Adrenal gland (tissue), 12 donors: Measurements from ENCODE around the gene SLC22A7. TPM values are rescaled to one million over a fixed set of nuclear protein-coding genes. Genes with fewer than 3 reads are reported as not detected.

Source experiments
- DNase-seq, 7 donors: peaks; one replicate each; pipeline ENCODE4 v3.0.0-alpha.2; 2019 to 2020
- H3K27ac ChIP-seq, 5 donors: fragments of 200-600 bp; sonication (generic) in 4 of 5; 1 replicate in 3 of 5; 2 replicates in 2 of 5; pipeline versions ENCODE4 v1.5.1 to v1.8.0; 2016 to 2020; ENCODE audit warnings: mild to moderate bottlenecking in 1 of 5
- H3K27me3 ChIP-seq: fragments of 200-600 bp; 2 replicates; pipeline ENCODE4 v1.8.0; 2021
- H3K36me3 ChIP-seq, 2 donors: fragments of 200-600 bp; replicated peaks in 1 of 2; 1 replicate in 1 of 2; 2 replicates in 1 of 2; pipeline versions ENCODE4 v1.5.1 to v1.8.0; 2018 to 2022
- H3K4me1 ChIP-seq, 2 donors: fragments of 200-600 bp; replicated peaks in 1 of 2; 1 replicate in 1 of 2; 2 replicates in 1 of 2; pipeline versions ENCODE4 v1.5.1 to v1.8.0; 2018 to 2021
- H3K4me3 ChIP-seq, 4 donors: fragments of 200-600 bp; sonication (generic) in 3 of 4; one replicate each; pipeline ENCODE4 v1.5.1; 2016 to 2018
- H3K9me3 ChIP-seq, 3 donors: fragments of 200-600 bp; sonication (generic) in 1 of 3; replicated peaks in 1 of 3; 1 replicate in 2 of 3; 2 replicates in 1 of 3; pipeline versions ENCODE4 v1.5.1 to v1.8.0; 2016 to 2021
- POLR2A ChIP-seq, 2 donors: fragments of 450-650 bp; IDR thresholded peaks; one replicate each; pipeline ENCODE4 v1.6.1; 2017; ENCODE audit warnings: antibody characterized with exemption in 2 of 2, mild to moderate bottlenecking in 2 of 2, moderate library complexity in 1 of 2
- WGBS, 4 donors: extraction: QIAGEN DNeasy Blood & Tissue Kit in 2 of 4; methylation state at CpG; one replicate each; pipeline versions ENCODE4 v1.1.5 to v1.1.7; 2013 to 2017; 5-methylcytosine and 5-hydroxymethylcytosine counted together
- intact Hi-C, 2 donors: fragments of 100-400 bp; cut with DNase I; formaldehyde crosslinking; loops; one replicate each; pipeline versions ENCODE4 v1.14.1 to v1.15.0; 2022 to 2023
- polyA plus RNA-seq, 3 donors: library from polyadenylated mRNA; stranded (reverse); fragments of 200-250 nt in 2 of 3; fragments of 350-450 nt in 1 of 3; fragmentation: Illumina TruSeq in 1 of 3; extraction: RNeasy Lipid Tissue Mini Kit (QIAGEN cat#74804) in 1 of 3; gene quantifications; one replicate each; pipeline ENCODE4 v1.2.3, GENCODE V29; 2013 to 2014
- total RNA-seq, 9 donors: library from RNA; depleted of rRNA in 4 of 9; stranded (reverse); fragments of >200 nt in 4 of 9; fragments of 120-200 nt in 1 of 9; fragmentation: NEBNext Ultra II Directional in 1 of 9; extraction: Animal tissue kit (Norgen Biotek cat#: 25700) in 1 of 9; gene quantifications; one replicate each; pipeline versions ENCODE4 v1.1.0 to v1.2.4, GENCODE V29; 2013 to 2023
- TF ChIP-seq, protein P1 (sequence below), 6 experiments: fragments of 450-650 bp in 4 of 6; fragments of 200-600 bp in 2 of 6; sonication (generic) in 1 of 6; IDR thresholded peaks; 1 replicate in 5 of 6; 2 replicates in 1 of 6; pipeline versions ENCODE4 v1.5.1 to v1.8.0; 2016 to 2021; ENCODE audit warnings: antibody characterized with exemption in 6 of 6, mild to moderate bottlenecking in 2 of 6, moderate library complexity in 1 of 6
- donor health status: healthy with polysubstance abuse.
- donor health status: Bipolar disorder and iron deficiency.
- donor health status: DM: yes; HTN: yes; CAD: no.
- donor health status: DM: no; HTN: no; CAD: no.
- donor health status: DM: no; HTN: no; CAD: no.
- donor health status: DM: yes; HTN: yes; CAD: no.

The SLC22A7 gene
- total and polyA plus RNA-seq, 12 donors: 0.14 TPM; not detected in 11

DNA sequence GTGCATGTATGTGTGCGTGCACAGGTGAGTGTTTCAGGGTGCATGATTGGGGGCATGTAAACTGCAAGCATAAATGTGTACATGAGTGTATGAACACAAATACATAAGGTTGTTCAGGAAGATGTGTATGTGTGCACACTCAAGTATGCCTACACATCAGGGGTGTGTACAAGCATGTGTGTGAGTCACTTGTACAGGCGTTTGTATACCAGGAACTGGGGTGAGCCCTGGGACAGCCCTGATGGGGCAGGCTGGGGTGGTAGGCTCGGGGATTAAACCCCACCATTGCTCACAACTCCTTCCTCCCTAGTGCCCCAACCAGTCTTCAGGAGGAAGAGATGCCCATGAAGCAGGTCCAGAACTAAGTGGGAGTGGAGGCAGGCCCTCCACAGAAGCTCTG lies 6.3 kb downstream of the SLC22A7 start:
- Histone ChIP-seq H3K4me1 (peaks cover 0 to 6% of the 10 kb centered on the region in 2 donors), H3K27ac (no peak overlapping the region), H3K27me3 (no peaks in the 10 kb centered on the region), H3K4me3 (no peak overlapping the region), H3K9me3 (no peaks in the 10 kb centered on the region), H3K36me3 (no peaks in the 10 kb centered on the region)
- peak in 1 of 7 donors; percentile 14 for DNase-seq
- 77 to 94% (median 86%) methylated on average over 3 of the region's 3 CpGs for WGBS, 4 donors
- TF ChIP-seq POLR2A (IDR thresholded peaks at IDR 0.05): no peak
- intact Hi-C loops: no loop called here

DNA sequence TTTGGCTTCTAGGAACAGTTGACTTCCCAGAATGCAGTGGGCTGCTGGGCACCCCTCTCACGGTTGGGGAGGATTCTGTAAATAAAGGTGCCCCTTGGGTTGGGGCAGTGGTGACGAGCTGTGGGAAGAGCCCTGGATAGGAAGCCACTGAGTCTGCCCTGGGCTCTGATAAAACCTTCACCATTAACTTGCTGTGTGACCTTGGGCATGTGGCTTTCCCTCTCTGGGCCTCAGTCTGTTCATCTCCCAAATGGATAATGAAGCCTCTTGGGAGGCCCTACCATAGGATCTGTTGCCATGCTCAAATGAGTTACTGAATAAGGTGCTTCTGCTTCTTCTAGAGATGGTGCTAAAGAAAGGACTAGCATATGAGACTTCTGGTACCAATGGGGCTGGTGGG lies 6.8 kb downstream of the SLC22A7 start:
- H3K36me3 ChIP-seq: no peaks in the 10 kb centered on the region
- DNase-seq: peak in 1 of 7 donors; percentile 9
- TF ChIP-seq, protein P1, sequence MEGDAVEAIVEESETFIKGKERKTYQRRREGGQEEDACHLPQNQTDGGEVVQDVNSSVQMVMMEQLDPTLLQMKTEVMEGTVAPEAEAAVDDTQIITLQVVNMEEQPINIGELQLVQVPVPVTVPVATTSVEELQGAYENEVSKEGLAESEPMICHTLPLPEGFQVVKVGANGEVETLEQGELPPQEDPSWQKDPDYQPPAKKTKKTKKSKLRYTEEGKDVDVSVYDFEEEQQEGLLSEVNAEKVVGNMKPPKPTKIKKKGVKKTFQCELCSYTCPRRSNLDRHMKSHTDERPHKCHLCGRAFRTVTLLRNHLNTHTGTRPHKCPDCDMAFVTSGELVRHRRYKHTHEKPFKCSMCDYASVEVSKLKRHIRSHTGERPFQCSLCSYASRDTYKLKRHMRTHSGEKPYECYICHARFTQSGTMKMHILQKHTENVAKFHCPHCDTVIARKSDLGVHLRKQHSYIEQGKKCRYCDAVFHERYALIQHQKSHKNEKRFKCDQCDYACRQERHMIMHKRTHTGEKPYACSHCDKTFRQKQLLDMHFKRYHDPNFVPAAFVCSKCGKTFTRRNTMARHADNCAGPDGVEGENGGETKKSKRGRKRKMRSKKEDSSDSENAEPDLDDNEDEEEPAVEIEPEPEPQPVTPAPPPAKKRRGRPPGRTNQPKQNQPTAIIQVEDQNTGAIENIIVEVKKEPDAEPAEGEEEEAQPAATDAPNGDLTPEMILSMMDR (IDR thresholded peaks at IDR 0.05): no peak
- no peak for TF ChIP-seq POLR2A (IDR thresholded peaks at IDR 0.05)
- H3K4me3 ChIP-seq: no peak overlapping the region
- H3K9me3 ChIP-seq: no peaks in the 10 kb centered on the region
- H3K27ac ChIP-seq: no peak overlapping the region
- no peaks in the 10 kb centered on the region for H3K27me3 ChIP-seq
- peaks cover 0 to 6% of the 10 kb centered on the region in 2 donors for H3K4me1 ChIP-seq
- 72 to 100% (median 92%) methylated on average over 2 of the region's 2 CpGs for WGBS, 4 donors
- intact Hi-C loops: no loop called here

DNA sequence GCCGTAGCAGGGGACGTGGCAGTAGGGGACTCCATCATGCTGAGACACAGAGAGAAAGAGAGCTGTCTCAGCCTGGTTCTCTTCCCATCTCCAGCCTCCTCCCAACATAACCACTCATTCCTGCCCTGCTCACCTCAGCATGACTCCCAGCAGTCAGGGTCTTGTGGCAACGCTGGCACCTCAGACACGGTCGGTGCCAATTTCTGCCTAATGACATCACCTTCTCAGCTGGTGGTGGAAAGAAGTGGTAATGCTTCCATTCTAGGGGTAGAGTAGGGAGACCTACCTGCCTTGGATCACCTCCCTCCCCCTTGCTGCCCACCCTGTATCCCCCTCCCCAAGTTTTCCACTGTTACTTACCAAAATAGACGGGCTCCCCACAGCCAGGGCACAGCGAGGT lies 8.0 kb downstream of the SLC22A7 start:
- Histone ChIP-seq H3K4me1 (peaks cover 0 to 6% of the 10 kb centered on the region in 2 donors), H3K27me3 (no peaks in the 10 kb centered on the region), H3K4me3 (no peak overlapping the region), H3K27ac (no peak overlapping the region), H3K36me3 (no peaks in the 10 kb centered on the region), H3K9me3 (no peaks in the 10 kb centered on the region)
- DNase-seq: no peak
- intact Hi-C loops: no loop called here
- 92 to 98% (median 93%) methylated on average over 5 to 7 of the region's 7 CpGs for WGBS, 4 donors
- TF ChIP-seq, protein P1 (IDR thresholded peaks at IDR 0.05): no peak
- TF ChIP-seq POLR2A (IDR thresholded peaks at IDR 0.05): no peak

DNA sequence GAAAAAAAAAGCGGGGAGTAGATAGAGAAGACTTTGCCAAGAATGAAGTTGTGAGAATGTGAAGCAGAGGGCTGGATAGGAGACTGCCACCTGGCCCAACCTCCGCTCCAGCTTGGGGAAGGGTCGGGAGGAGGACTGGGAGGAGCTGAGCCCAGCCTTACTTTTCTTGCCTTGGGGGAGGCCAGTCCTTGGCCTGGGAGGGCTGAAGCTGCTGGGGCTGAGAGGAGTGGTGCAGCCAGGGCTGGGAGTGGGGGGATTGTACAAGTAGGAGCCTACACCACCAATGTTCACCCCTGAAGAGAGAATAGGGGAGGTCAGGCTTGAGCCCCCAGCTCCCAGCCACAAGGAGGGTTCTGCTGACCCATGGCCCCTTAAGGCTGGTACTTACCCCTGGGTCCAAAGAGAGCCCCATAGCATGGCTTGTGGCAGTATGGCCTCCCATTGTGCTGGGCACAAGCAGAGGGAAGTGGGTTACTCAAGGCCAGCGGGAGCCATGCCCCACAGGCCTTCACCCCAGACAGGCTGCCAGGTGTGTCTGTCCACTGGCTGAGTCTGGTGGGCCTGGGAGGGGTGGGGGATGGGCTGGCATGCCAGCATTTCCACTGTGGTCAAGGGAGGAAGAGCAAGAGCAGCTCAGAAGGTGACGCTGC lies 9.5 kb downstream of the SLC22A7 start:
- no peak overlapping the region for H3K4me3 ChIP-seq
- intact Hi-C loops: no loop called here
- no peaks in the 10 kb centered on the region for H3K27me3 ChIP-seq
- peak in 1 of 7 donors; percentile 42 for DNase-seq
- H3K9me3 ChIP-seq: no peaks in the 10 kb centered on the region
- H3K27ac ChIP-seq: no peak overlapping the region
- peaks cover 0 to 6% of the 10 kb centered on the region in 2 donors for H3K4me1 ChIP-seq
- TF ChIP-seq, protein P1 (IDR thresholded peaks at IDR 0.05): no peak
- TF ChIP-seq POLR2A (IDR thresholded peaks at IDR 0.05): no peak
- H3K36me3 ChIP-seq: no peaks in the 10 kb centered on the region
- WGBS, 4 donors: 86 to 89% (median 88%) methylated on average over 3 to 5 of the region's 5 CpGs
